ENCODE measurements around the gene MYLK4.

DNA sequence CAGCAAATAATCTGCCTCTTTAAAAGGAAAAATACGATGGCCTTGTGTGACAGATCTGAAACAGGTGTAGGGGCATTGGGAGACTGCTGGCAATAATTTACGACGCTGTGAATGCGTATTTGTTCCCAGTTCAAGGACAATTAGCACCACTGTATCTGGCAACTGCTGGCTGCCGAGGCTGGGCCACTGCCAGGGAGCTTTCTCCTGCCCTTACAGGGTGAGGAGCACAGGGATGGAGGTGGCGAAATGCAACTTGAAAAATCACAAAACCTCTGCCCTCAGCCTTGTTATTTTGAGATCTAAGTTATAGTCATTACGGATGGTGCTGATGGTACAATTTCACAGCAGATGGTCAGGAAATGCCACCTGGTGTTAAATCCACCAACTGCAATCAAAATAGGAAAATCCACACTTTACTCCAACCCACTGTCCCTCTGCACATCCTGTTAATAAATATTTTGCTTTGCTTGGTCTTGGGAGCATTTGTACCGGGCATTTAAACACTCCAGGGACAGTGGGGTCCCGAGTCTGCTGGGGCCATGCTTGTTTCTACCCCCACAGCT lies 6.4 kb downstream of the MYLK4 start:
- no peak for TF ChIP-seq CTCF (IDR thresholded peaks at IDR 0.05)
- no peak for TF ChIP-seq POLR2A (IDR thresholded peaks at IDR 0.05)
- TF ChIP-seq EP300 (IDR thresholded peaks at IDR 0.05), result no peak
